OCI-LY3 (cell line): Measurements from ENCODE around the gene ASB5.

Experiments
- CTCF ChIP-seq: fragments of 200-600, 300-600 bp; sonication (generic); IDR thresholded peaks from 2 replicates; pipeline ENCODE4 v1.5.1; 2014; ENCODE audit warnings: antibody characterized with exemption, low read length, low read depth
- EZH2phosphoT487 ChIP-seq: fragments of 200-600 bp; shearing (Covaris generic); IDR thresholded peaks from 2 replicates; pipeline ENCODE4 v1.6.1; 2018; ENCODE audit warnings: antibody characterized with exemption, mixed run types, low read depth

GRCh38 chr4:176309046-176309445, 40.0 kb upstream of the ASB5 start:
- no peak for TF ChIP-seq CTCF
- no peak for TF ChIP-seq EZH2phosphoT487
